Nephron (organoid): ENCODE measurements around the gene FSTL4.

Experiments
- H3K27ac Mint-ChIP-seq, 3 experiments: 2 replicates each; pipeline ENCODE4 v1.8.0; 2020; ENCODE audit warnings: mixed read lengths in 3 of 3, mild to moderate bottlenecking in 2 of 3, moderate library complexity in 1 of 3
- H3K27me3 Mint-ChIP-seq: 2 replicates; pipeline ENCODE4 v1.8.0; 2021; ENCODE audit warnings: low read depth, mild to moderate bottlenecking, moderate library complexity, mixed read lengths
- H3K36me3 Mint-ChIP-seq: 2 replicates; pipeline ENCODE4 v1.8.0; 2020; ENCODE audit warnings: low read depth, mixed read lengths
- H3K4me1 Mint-ChIP-seq: 2 replicates; pipeline ENCODE4 v1.8.0; 2020; ENCODE audit warnings: mixed read lengths
- H3K4me3 Mint-ChIP-seq, 3 experiments: 2 replicates each; pipeline ENCODE4 v1.8.0; 2020; ENCODE audit warnings: mild to moderate bottlenecking in 3 of 3, mixed read lengths in 3 of 3, moderate library complexity in 2 of 3
- H3K9me3 Mint-ChIP-seq: 2 replicates; pipeline ENCODE4 v1.8.0; 2020; ENCODE audit warnings: mixed read lengths
- TF ChIP-seq, protein P1 (sequence below), 3 experiments: fragments of 200-600 bp; sonication (generic); IDR thresholded peaks; one replicate each; pipeline ENCODE4 v1.5.0; 2021; ENCODE audit warnings: antibody characterized with exemption in 3 of 3; ENCODE audit not compliant: unreplicated experiment in 3 of 3

The FSTL4 gene

DNA sequence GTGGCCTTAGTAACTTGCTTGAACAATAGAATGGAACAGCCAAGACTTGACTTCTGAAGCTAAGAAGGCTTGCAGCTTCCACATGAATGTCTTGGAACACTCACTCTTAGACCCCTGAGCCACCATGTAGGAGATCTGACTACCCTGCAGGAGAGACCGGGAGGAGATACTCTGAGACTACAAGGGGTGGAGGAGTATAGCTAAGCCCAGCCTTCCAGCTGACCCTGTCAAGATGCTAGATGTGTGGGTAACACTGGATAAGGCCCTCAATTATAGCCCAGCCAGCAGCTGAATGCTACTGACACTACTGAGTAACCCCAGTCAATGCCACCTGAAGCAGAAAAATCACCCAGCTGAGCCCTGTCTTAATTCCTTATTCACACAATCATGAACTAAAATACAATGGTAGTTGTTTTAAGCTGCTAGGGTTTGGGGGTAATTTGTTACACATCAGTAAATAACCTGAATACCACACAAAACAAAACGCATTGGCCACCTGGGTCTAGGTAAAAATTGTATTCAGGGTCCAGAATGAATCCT, 180.9 kb downstream of the FSTL4 start:
- Mint-ChIP-seq H3K9me3 (no peaks in the 10 kb centered on the region), H3K36me3 (no peaks in the 10 kb centered on the region), H3K27ac (no peak overlapping the region), H3K4me1 (no peaks in the 10 kb centered on the region), H3K27me3 (peaks cover 51% of the 10 kb centered on the region), H3K4me3 (no peak overlapping the region)
- TF ChIP-seq, protein P1, sequence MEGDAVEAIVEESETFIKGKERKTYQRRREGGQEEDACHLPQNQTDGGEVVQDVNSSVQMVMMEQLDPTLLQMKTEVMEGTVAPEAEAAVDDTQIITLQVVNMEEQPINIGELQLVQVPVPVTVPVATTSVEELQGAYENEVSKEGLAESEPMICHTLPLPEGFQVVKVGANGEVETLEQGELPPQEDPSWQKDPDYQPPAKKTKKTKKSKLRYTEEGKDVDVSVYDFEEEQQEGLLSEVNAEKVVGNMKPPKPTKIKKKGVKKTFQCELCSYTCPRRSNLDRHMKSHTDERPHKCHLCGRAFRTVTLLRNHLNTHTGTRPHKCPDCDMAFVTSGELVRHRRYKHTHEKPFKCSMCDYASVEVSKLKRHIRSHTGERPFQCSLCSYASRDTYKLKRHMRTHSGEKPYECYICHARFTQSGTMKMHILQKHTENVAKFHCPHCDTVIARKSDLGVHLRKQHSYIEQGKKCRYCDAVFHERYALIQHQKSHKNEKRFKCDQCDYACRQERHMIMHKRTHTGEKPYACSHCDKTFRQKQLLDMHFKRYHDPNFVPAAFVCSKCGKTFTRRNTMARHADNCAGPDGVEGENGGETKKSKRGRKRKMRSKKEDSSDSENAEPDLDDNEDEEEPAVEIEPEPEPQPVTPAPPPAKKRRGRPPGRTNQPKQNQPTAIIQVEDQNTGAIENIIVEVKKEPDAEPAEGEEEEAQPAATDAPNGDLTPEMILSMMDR (IDR thresholded peaks at IDR 0.05; ENCODE audit: unreplicated experiment in 3 of 3), result no peak

- no peaks in the 10 kb centered on the region for H3K36me3 Mint-ChIP-seq
- TF ChIP-seq, protein P1 (IDR thresholded peaks at IDR 0.05; ENCODE audit: unreplicated experiment in 3 of 3), result no peak
- H3K4me1 Mint-ChIP-seq, result no peaks in the 10 kb centered on the region
- peaks cover 55% of the 10 kb centered on the region for H3K27me3 Mint-ChIP-seq
- H3K27ac Mint-ChIP-seq, result no peak overlapping the region
- no peak overlapping the region for H3K4me3 Mint-ChIP-seq
- no peaks in the 10 kb centered on the region for H3K9me3 Mint-ChIP-seq
Observed at GRCh38 chr5:133430095-133430494, 182.2 kb downstream of the FSTL4 start.

DNA sequence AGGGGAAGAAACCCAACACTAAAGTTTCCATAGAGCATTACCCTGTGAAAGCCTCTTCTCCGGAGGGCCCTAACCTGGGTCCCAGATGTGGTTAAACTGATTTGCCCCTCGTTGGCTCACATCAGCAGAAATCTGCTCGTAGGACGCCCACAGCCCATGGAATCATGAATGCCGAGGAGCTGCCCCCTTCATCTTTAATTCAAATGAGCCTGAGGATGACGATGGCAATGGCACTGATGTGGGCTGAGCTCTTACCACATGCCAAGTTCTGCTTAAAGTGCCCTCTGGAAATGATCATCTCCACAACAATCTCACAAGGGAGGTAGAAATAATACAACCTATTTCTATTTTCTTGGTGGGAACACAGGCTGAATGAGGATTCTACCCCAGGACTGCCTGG, 183.3 kb downstream of the FSTL4 start:
- H3K27me3 Mint-ChIP-seq, result peaks cover 59% of the 10 kb centered on the region
- no peaks in the 10 kb centered on the region for H3K4me1 Mint-ChIP-seq
- TF ChIP-seq, protein P1 (IDR thresholded peaks at IDR 0.05; ENCODE audit: unreplicated experiment in 3 of 3), result no peak
- no peak overlapping the region for H3K4me3 Mint-ChIP-seq
- H3K36me3 Mint-ChIP-seq, result no peaks in the 10 kb centered on the region
- no peaks in the 10 kb centered on the region for H3K9me3 Mint-ChIP-seq
- no peak overlapping the region for H3K27ac Mint-ChIP-seq

- H3K4me3 Mint-ChIP-seq, result no peak overlapping the region
- no peaks in the 10 kb centered on the region for H3K4me1 Mint-ChIP-seq
- H3K27ac Mint-ChIP-seq, result no peak overlapping the region
- H3K36me3 Mint-ChIP-seq, result no peaks in the 10 kb centered on the region
- TF ChIP-seq, protein P1 (IDR thresholded peaks at IDR 0.05; ENCODE audit: unreplicated experiment in 3 of 3), result no peak
- H3K27me3 Mint-ChIP-seq, result peaks cover 60% of the 10 kb centered on the region
- no peaks in the 10 kb centered on the region for H3K9me3 Mint-ChIP-seq
Observed at GRCh38 chr5:133428072-133428660, 184.2 kb downstream of the FSTL4 start.

GRCh38 chr5:133427121-133427777, 185.1 kb downstream of the FSTL4 start:
- Mint-ChIP-seq H3K27me3 (peaks cover 58% of the 10 kb centered on the region), H3K4me3 (no peak overlapping the region), H3K36me3 (no peaks in the 10 kb centered on the region), H3K27ac (no peak overlapping the region), H3K4me1 (no peaks in the 10 kb centered on the region), H3K9me3 (no peaks in the 10 kb centered on the region)
- TF ChIP-seq, protein P1 (IDR thresholded peaks at IDR 0.05; ENCODE audit: unreplicated experiment in 3 of 3), result no peak

DNA sequence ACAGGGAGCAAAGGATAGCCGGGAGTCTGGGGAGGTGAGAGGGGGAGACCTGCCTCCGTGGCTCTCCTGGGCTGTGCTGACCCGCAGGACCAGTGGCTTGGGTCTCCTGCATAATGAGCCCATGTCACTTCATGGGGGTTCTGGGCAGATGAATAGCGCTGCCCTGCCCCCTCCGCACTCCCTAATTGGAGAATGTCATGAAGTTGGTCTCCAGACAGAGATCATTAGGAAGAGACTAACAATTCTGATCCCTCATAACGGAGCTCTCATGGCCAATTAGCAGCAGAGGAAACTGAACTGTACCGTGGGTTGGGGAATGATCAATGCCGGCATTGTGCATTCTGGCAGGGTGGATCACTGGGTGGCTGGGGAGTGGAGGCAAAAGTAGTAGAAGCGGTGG, 186.1 kb downstream of the FSTL4 start:
- TF ChIP-seq, protein P1 (IDR thresholded peaks at IDR 0.05; ENCODE audit: unreplicated experiment in 3 of 3), result no peak
- no peaks in the 10 kb centered on the region for H3K9me3 Mint-ChIP-seq
- H3K36me3 Mint-ChIP-seq, result no peaks in the 10 kb centered on the region
- H3K4me1 Mint-ChIP-seq, result no peaks in the 10 kb centered on the region
- no peak overlapping the region for H3K27ac Mint-ChIP-seq
- H3K27me3 Mint-ChIP-seq, result peaks cover 66% of the 10 kb centered on the region
- no peak overlapping the region for H3K4me3 Mint-ChIP-seq
